GM19467 (cell line): ENCODE measurements around the gene ADAT3.
A peak's percentile ranks its signal among the peaks of the same experiment; 100 is the strongest.

Experiments used
- ATAC-seq: cut with Tn5 transposase; IDR thresholded peaks from one replicate; pipeline ENCODE4 v1.9.1; 2021; ENCODE audit warnings: mild to moderate bottlenecking, moderate library complexity; ENCODE audit not compliant: unreplicated experiment

Gene ADAT3

DNA sequence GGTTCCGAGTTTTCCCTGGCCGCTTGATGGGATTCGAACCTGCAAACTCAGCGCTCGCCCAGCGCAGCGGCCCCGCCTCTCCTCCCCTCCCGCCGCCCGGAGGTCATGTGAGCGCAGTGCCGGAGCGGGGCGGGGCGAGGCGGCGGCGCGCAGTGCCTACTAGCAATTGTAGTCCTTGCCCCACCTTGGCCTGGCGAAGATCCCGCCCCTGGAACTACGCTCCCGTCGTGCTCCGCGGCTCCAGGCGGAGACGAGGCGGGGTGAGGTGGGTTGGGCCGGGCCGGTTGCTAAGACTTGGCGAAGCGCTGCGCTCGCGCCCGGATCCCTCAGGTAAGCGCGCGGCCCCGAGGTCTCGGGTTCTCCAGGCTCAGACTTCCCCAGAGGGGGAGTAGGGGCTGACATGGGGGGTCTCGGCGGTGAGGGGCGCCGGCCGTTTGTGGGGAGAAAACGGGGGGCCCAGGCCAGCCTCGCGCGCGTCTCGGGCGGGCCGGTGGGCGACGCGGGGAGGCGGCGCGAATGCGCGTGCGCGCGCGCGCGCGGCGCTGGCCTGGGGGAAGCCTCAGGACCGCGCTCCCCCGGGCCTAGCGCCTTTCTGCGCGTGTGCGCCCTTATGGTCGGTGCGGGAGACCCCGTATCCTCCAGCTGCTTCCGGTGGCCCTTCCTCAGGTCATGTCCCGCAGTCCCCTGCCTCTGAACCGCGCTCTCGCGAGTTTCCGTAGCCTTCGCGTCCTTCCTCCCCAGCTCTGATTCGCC, at the start of gene ADAT3, which contains the start of gene SCAMP4:
Gene ADAT3 (plus strand): TSS at position 290 of the 753 bp plus-strand sequence. CDS start 6,649 bp downstream, outside the sequence.
Gene SCAMP4 (plus strand): TSS at position 290 of the 753 bp plus-strand sequence. CDS start 9,621 bp downstream, outside the sequence.
- ATAC-seq = peak; percentile 79

DNA sequence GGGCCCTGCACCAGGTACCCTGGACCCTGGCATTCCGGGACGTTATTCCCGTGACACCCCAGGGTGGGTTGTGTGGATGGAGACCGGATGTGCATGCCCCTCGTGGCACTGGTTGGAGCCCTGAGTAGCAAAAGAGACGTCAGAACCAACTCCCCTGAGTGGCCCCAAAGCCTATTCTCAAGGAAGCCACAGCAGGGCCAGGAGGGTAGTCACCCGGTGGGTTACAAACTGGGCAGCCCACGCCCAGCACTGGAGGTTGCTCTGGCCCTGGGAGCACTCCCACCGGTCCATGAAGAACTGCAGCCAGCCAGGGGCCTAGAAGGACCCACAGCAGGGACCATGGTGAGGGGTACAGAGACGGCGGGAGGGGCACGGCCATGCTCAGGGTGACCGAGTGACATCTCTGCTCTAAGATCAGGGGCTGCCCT, 49.4 kb upstream of the ADAT3 start:
- ATAC-seq = no peak

DNA sequence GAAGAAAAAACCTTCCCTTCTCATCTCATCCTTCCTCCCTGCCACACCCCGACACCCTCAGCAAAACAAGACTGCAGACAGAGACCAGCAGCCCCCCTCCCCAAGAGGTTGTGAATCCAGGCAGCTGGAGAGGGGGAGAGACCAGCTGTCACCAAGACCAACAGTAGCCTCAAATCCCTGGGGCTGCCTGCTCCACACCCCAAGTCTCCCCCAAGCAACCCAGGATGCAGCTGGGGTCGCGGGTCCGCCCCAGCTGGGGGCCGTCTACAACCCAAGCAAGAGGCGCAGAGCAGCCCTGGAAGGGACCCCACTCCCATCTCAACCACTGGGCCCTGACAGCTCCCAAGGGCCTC, 48.9 kb upstream of the ADAT3 start:
- no peak for ATAC-seq

DNA sequence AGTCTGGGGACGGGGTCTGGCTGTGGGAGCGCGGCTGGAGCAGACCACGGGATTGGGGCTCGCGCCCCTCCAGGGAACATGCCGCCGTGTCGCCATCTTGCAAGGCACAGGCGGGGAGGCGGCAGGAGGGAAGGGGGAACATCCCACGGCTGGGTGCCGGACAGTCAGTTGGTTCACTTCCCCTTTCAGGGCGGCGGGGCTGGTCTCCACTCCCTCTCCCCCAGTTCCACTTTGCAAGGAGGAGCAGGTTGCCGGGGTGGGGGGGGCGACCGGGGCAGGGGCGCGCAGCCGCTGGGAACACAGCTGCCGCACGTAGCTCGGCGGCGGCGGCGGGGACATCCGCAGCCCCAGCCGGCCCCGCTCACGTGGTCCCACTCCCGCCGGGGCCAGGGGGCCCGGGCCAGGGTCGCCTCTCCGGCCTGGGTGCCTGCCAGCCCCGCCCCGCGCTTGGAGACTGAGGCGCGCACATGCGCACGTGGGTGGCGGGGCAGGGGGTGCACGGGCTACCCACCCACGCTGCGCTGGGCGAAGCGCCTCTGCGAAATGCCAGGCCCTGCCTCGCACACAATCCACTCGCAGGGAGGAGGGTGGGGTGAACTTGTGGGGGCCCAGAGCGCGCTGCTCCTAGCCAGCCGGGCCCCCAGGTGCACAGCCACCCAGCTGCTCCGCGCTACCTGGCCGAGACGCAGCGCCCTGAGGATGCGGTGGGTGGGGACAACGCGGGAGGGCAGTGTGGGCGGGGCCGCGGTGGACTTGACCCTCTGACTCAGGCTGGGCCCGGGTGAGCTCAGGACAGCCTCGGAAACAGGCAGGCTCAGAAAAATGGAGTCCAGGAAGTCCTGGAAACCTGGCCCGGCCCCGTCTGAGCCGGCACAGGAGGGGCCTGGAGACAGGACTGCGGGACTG, 48.2 kb upstream of the ADAT3 start:
- ATAC-seq = no peak

DNA sequence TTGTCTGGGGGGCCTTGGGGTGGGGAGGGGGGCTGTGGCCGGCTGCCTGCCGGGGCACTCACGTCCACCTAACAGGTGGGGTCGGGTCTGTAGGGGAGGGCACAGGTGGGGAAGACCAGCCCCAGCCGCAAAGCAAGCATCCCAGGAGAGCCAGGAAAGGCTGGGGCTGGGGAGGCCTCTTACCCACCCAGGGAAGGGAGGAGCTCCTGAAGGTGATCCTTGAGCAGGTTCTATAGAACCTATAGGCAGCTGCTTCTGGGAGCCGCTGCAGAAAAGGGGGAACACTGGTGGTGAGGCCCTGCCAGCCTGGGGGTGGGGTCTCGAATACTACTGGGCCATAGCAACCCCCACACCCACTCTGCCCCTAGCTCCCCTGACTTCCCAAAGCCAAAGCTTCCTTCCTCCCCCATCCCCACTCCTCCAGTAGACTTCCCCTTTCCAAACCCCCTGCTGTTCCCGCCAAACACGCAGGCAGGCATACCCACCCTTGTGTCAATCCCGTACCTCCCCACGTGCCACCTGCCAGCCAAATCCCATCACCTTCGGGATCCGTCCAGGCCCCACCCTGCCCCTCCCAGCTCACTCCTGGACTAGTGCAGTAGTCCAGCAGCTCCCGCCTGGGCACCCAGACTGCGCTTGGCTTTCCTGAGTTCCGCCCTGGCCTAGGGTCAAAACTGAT, 47.4 kb upstream of the ADAT3 start:
- no peak for ATAC-seq

DNA sequence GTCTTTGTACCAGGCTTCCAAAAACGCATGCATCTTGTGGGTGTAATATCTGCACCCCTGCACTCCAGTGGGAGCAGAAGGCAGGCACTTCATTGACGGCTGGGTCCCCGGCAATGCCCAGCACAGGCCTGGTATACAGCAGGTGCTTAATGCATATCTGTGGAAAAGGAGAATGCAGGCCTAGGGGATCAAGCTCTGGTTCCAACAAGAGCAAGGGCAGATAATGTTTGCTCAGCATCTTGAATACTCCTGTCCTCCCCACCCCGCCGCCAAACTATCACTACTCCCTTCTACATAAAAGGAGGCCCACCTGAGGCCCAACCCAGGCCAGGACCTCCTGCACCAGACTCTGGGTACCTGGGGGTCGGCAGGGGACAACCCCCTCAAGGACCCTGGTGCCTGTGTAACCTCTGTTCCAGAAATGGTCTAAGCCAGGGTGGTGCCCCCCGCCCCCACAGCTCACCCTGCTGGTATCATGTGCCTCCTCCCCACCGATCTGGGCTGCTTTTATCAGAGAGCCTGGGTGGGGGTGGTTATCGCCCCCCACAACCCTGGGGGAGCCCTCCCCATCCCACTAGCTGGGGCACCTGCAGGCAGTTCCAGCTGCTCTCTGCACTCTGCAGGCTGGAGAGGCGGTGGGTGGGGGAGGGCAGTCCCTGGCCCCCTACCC, 46.7 kb upstream of the ADAT3 start:
- ATAC-seq = no peak

DNA sequence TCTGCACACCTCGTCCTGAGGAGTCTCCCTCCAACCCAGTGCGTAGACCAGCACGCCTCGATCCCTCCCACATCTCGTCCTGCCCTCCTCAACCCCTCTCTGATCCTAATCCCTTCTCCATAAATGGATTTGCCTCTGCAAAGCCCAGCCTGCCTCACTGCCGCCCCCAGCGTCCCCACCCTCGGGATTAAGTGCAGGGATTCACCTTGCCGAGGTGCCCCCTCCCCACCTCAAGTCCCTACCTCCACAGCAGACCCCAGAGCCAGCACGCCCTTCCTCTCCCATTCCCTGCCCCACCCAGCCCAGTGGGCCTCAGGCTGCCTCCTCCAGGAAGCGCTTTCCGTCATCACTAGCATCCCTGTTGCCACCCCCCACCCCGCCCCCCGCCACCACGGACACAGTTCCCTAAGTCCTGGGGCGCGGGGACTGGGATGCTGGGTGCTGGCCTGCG, 45.8 kb upstream of the ADAT3 start:
- ATAC-seq = no peak

DNA sequence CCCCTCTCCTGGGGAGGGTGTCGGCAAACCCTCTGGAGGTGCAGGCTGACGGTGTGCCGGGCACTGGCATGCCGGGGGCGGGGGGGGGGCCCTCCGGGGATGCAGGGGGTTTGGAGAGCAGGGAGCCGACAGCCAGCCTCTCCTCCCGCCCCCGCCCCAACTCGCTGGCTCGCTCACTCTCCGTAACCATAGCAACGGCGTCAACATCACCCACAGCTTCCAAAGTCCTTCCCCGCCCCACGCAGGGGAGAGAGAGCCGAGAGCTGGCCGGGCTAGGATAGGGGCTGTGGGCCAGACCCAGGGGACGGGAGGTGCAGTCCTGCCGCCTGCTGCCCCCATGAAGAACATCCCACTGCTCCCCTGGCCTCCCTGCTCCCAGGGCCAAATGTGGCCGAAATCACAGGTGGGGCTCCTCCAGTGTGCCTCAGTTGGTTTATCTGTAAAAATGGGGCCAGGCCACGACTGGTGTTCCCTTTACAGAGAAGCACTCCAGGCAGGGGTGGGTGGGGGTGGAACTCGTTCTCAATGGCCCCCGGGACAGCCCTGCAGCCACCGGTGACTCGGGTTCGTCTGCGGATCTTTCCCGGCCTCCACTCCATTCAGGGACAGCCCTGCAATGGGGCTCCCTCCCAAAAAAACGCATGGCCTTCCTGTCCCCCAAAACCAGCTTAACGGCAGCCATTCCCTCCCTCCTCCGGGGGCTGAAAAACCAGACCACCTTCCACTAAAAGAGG, 45.0 kb upstream of the ADAT3 start:
- ATAC-seq = no peak

DNA sequence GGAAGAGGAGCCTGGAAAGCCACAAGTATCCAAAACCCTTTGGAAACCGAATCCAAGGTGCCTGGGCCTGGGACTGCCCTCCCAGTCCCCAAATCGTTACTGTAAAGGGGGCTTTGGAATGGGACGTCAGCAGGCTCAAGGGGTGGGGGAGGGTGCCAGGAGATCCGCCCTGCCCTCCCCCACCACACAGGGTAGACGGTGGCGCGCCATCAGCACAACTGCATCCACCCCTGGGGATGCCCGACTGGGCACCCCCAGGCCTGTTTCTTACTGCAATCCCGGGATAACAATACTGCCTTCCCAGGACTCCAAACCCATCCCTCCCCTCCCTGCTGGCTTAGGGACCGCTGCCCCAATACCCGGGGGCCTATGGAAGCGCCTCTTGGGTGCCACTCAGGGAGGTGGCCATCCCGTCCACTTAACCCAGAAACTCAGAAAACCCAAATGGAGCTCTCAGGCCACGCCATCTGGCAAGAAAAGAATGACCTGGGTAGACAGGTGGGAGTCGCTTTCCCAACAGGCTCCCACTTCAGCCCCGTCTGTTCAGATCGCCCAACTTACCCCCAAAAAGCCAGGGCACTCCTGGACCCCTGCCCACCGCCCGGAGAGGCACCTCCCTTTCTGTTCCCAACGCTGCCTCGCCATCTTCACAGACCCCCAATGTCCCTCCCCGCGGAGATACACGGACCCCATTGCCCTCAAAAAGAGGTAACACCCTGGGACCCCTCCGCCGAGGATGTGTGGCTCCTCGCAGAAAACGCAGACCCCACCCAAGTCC, 44.2 kb upstream of the ADAT3 start:
- ATAC-seq = no peak

DNA sequence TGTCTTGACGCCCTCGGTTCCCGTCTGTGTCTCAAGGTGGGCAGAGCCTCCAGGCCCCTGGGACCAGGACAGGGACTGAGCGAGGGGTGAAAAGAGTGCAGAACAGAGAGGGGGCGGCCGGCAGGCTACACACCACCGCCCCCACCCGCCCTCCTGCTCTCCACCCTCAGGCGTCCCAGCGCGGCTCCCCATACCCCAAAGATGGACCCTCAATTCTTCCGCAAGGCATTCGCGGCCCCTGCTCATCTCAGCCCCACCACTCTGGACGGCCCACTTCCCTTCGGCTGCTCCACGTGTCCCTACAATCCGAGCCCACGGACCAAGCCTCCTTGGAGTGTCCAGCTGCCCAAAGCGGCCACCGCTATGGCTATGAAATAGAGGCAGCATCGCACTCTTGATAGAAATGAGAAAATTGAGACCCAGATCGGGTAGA, 43.6 kb upstream of the ADAT3 start:
- no peak for ATAC-seq

DNA sequence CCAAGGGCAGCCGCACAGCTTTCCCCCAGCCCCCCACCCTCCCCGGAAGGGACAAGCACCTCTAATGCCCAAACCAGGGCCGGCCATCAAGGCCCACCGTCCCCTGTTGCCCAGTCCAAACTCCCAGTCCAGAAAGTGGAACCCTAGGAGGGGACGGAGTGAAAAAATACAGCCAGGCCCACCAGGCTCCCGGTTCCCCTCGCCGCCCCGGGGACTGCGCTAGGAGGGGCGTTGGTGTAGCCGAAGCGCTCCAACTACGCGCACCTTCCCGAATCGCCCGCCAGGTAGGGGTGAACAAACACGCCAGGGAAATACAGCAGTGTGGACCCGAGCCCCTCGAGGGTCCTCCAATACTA, 43.2 kb upstream of the ADAT3 start:
- ATAC-seq = no peak

DNA sequence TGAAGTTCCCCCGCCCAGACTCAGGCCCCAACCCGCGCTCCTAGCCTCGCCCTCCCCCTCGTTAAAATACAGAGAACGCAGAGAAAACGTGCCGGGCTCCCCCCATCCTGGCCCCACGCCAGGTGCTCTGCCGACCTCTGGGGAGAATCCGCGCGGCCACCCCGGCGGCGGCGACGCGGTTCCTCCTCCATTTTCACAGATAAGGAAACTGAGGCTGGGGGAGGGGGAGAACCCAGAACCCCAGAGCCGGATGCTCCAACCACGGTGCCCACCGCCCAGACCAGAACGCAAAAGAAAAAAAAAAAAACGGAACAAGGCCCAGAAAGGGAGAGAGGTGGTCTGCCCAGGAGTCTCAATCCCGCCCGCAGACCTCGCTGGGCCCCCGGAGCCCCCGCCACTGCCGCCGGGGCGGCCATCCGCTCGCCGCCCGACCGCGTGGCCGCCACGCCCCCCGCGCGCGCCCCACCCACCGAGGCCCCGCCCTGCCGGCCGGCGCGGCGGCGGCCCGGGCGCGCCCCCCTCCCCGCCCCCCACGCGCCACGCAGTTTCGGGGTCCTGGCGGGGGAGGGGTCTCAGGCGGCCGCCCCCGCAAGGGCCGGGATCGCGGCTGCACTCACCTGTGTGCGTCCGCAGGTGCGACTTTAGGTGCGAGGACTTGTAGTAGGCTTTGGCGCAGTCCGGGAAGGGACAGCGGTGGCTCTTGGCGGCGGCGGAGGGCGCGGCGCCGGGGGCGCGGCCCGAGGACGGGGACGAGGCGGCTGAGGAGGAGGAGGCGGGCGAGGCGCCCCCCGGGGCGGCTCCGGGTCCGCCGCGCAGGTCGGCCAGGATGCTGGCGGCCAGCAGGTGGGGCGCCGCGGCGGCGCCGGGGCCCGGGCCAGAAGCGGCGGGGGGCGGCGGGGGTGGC, 42.5 kb upstream of the ADAT3 start:
- no peak for ATAC-seq

DNA sequence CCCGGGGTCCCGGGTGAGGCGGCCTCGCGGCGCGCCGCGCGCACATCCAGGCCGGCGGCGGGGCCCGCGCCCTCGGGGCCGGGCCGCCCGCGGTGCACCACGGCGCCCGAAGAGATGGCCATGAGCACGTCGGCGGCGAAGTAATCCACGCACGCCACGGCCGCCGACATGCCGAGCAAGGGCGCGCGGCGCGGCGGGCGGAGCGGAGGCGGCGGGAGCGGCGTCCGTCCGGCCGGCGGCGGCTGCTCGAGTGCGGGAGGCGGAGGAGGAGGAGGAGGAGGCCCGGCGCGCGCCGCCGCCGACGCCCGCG, 41.9 kb upstream of the ADAT3 start, which contains the start of gene KLF16:
Gene KLF16 (minus strand): TSS at position 252 of the 310 bp plus-strand sequence. CDS start 82 bp downstream, at position 170.
- ATAC-seq = no peak

DNA sequence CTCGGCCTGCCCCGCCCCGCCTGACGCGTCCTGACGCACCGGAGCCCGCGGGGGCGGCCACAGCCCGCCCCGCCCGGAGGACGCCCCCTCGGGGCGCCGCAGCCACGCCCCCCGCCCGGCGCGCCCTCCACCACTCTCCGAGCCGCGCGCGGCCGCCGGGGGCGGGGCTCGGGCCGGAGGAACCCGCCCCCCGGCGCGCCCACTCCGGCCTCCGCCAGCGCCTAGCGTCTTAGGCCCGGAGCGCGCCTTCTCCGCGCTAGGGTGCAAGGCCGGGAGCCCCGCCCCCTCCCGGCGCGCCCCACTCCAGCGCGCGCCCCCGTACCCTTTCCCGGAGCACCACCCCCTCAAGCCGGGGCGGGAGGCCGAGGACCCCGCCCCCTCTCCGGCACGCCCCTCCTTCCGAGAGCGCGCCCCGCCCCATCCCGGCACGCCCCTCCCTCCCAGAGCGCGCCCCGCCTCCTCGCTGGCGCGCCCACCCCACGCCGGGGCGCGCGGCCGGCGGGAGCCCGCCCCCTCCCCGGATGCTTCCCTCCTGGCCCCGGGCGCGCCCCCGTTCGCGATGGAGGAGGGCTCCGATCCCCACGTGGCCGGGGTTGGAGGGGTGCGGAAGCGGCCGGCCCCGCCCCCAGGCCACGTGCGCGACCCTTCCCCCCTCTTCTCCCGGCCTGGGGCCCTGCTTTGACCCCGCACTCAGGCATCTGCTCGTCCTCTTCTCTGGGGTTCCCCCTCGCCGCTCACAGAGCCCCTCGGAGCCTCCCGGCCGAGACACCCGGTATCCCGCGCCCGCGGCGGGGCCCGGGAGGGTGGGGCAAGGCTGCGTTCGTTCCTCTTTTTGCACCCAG, 41.3 kb upstream of the ADAT3 start:
- peak; percentile 62 for ATAC-seq

DNA sequence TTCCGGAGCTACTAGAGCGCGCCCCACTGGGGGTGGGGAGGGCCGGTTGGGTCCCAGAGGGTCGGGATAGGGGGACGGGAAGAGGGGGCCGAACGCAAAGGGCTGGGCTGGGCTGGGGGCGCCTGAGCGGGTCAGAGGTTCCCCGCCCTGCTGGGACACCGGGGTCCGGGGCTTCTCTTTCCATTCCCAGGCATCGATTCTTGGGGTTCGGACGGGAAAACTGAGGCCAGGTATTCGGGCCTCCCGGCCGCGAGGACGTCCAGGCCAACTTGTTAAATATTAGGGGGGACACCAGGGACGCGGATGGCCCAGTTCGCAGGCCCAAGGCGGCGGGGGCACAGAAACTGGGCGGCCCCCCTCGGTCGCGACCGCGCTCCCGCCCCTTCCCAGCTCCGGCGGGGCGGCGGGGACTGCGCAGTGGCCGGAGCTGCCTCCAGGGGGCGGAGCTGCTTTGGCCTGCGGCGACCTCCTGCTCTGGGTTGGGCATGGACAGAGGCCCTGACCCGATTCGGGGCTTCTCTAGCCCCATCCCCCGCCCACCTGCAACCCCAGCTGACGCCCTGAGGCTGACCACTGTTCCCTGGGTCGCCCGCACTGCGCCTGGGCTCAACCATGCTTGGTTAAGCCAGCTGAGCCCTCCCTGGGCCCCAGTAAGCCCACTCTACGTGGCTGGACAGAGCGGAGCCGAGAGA, 40.6 kb upstream of the ADAT3 start:
- ATAC-seq = no peak

DNA sequence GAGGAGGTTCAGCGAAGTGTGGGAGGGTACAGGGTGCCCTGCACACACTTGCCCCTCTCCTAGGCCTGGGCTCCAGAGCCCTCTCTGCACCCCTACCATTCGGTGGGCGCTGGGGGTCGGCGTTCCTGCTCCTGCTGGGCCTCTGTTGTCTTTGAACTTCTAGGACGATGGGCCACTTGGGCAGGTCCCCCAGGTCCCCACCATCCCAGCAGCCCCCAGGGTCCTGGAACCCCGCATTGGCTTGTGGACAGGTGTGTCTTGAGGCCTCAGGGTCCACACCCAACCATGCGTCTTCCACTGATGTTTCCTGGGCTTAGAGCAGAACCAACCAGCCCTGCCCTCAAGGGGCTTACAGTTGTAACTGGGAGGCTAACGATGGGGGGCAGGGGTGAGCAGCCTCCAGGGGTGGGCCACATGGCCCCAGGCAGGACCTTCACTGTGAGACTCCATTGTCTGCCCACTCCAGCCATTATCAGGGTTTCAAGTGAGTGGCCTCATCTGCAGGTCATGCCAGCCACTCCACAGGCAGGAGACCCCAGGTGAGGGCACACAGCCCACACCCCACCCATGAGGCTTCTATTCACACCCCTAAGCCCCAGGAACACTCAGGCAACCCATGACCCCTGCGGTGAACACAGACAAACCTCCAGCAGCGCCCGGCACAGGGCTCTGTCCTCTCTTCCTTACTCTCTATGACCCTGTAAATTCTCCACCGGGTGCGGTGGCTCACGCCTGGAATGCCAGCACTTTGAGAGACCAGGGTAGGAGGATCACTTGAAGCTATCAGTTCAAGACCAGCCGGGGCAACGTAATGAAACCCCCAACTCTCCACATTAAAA, 39.8 kb upstream of the ADAT3 start:
- no peak for ATAC-seq
